HCT116 (cell line): ENCODE measurements around the gene ZDHHC14. TPM values are rescaled to one million over a fixed set of nuclear protein-coding genes. Genes with fewer than 3 reads are reported as not detected.

Experiments
- ATAC-seq: fragments of 200-7000 bp; cut with Tn5 transposase; 2 replicates; pipeline ENCODE4 v1.9.1; 2020; ENCODE audit warnings: mild to moderate bottlenecking, moderate library complexity
- BruUV-seq: library from RNA; stranded (reverse); fragments of 400-500 nt; replicated peaks from 2 replicates; lab custom pipeline; 2021; lab: Mats Ljungman, UMichigan
- CTCF ChIA-PET: fragments of 300-600 bp; sonication (Branson Sonifier 250); formaldehyde crosslinking; loops from one replicate; lab custom pipeline; 2021; ENCODE audit warnings: antibody characterized with exemption; lab: Charles Lee
- POLR2A ChIA-PET: fragments of 300-600, 350-600 bp; sonication (Branson Sonifier 250); formaldehyde crosslinking; loops from one replicate; lab custom pipeline; 2021; ENCODE audit warnings: antibody characterized with exemption; lab: Charles Lee
- RAD21 ChIA-PET, 2 experiments: fragments of 300-600 bp; sonication (Branson Sonifier 250); formaldehyde crosslinking; loops; one replicate each; lab custom pipeline; 2023; ENCODE audit warnings: low total read pairs in 2 of 2; ENCODE audit not compliant: uncharacterized antibody in 2 of 2, unreplicated experiment in 2 of 2, low non-redundant PET in 1 of 2; lab: Charles Lee
- DNase-seq: peaks from one replicate; pipeline ENCODE4 v3.0.0-alpha.2; 2010; ENCODE audit warnings: low read depth, low spot score
- H2AFZ ChIP-seq: fragments of 200-600 bp; shearing (Covaris generic), sonication (generic); 2 replicates; pipeline ENCODE4 v1.6.1; 2017; ENCODE audit warnings: low read depth, mixed run types, mixed read lengths, antibody characterized with exemption, low read length; ENCODE audit not compliant: poor library complexity, severe bottlenecking
- H3K27ac ChIP-seq: 2 replicates; pipeline ENCODE4 v1.5.1; 2012; ENCODE audit warnings: low read depth, low read length
- H3K27me3 ChIP-seq: fragments of 200-600 bp; sonication (generic); 2 replicates; pipeline ENCODE4 v1.6.1; 2016; ENCODE audit warnings: mixed run types, low read length, mixed read lengths; ENCODE audit not compliant: insufficient read depth
- H3K36me3 ChIP-seq, 2 experiments: fragments of 200-500 bp in 1 of 2; fragments of 200-600 bp in 1 of 2; sonication (Bioruptor generic) in 1 of 2; sonication (generic) in 1 of 2; 2 replicates each; pipeline versions ENCODE4 v1.5.1 to v1.6.1; 2014 to 2016; ENCODE audit warnings: low read length in 2 of 2, inconsistent platforms in 1 of 2, mixed read lengths in 1 of 2, mixed run types in 1 of 2; ENCODE audit not compliant: insufficient read depth in 2 of 2, control insufficient read depth in 1 of 2
- H3K4me1 ChIP-seq, 2 experiments: fragments of 200-600 bp in 1 of 2; sonication (generic) in 1 of 2; 2 replicates each; pipeline versions ENCODE4 v1.5.1 to v1.6.1; 2012 to 2017; ENCODE audit warnings: low read length in 2 of 2, inconsistent platforms in 1 of 2, mild to moderate bottlenecking in 1 of 2, mixed read lengths in 1 of 2, mixed run types in 1 of 2, moderate library complexity in 1 of 2; ENCODE audit not compliant: insufficient read depth in 2 of 2, control insufficient read depth in 1 of 2
- H3K4me2 ChIP-seq: fragments of 200-600 bp; sonication (generic); 2 replicates; pipeline ENCODE4 v1.6.1; 2017; ENCODE audit warnings: mixed run types, low read length, mixed read lengths
- H3K4me3 ChIP-seq, 2 experiments: fragments of 200-600 bp in 1 of 2; sonication (generic) in 1 of 2; replicated peaks in 1 of 2; 2 replicates each; pipeline ENCODE4 v1.5.1; 2011 to 2016; ENCODE audit warnings: low read length in 2 of 2, control low read depth in 1 of 2, low read depth in 1 of 2, mild to moderate bottlenecking in 1 of 2, mixed read lengths in 1 of 2, mixed run types in 1 of 2
- H3K79me2 ChIP-seq: fragments of 200-600 bp; sonication (generic); 2 replicates; pipeline ENCODE4 v1.6.1; 2017; ENCODE audit warnings: mild to moderate bottlenecking, mixed run types, low read length, moderate library complexity, mixed read lengths; ENCODE audit not compliant: insufficient read depth
- H3K9ac ChIP-seq: fragments of 200-600 bp; sonication (generic); 2 replicates; pipeline ENCODE4 v1.6.1; 2016; ENCODE audit warnings: low read length, mixed read lengths
- H3K9me2 ChIP-seq: fragments of 200-600 bp; sonication (generic), shearing (Covaris generic); 2 replicates; pipeline ENCODE4 v1.6.1; 2017; ENCODE audit warnings: mixed run types, mild to moderate bottlenecking, moderate library complexity; ENCODE audit not compliant: insufficient read depth
- H3K9me3 ChIP-seq, 2 experiments: fragments of 200-500 bp in 1 of 2; fragments of 200-600 bp in 1 of 2; sonication (Bioruptor generic) in 1 of 2; sonication (generic) in 1 of 2; 2 replicates each; pipeline ENCODE4 v1.6.1; 2014 to 2017; ENCODE audit warnings: low read length in 2 of 2, mixed read lengths in 2 of 2, inconsistent platforms in 1 of 2, low read depth in 1 of 2, mild to moderate bottlenecking in 1 of 2, mixed run types in 1 of 2, moderate library complexity in 1 of 2; ENCODE audit not compliant: control insufficient read depth in 1 of 2, insufficient read depth in 1 of 2
- H4K20me1 ChIP-seq: fragments of 200-600 bp; sonication (generic), shearing (Covaris generic); 2 replicates; pipeline ENCODE4 v1.6.1; 2017; ENCODE audit warnings: mixed run types, mild to moderate bottlenecking, moderate library complexity; ENCODE audit not compliant: insufficient read depth
- EGR1 ChIP-seq: IDR thresholded peaks from 2 replicates; pipeline ENCODE4 v1.6.1; 2012; ENCODE audit warnings: low read depth
- ELF1 ChIP-seq: IDR thresholded peaks from 2 replicates; pipeline ENCODE4 v1.6.1; 2012; ENCODE audit warnings: low read depth, borderline replicate concordance
- EZH2 ChIP-seq: fragments of 200-600 bp; sonication (generic); IDR thresholded peaks from 2 replicates; pipeline ENCODE4 v1.6.1; 2017; ENCODE audit warnings: antibody characterized with exemption, mixed run types
- EZH2phosphoT487 ChIP-seq: fragments of 200-600 bp; IDR thresholded peaks from 2 replicates; pipeline ENCODE4 v1.6.1; 2018; ENCODE audit warnings: antibody characterized with exemption, borderline replicate concordance
- FOSL1 ChIP-seq: IDR thresholded peaks from 2 replicates; pipeline ENCODE4 v1.6.1; 2012; ENCODE audit warnings: low read depth
- JUND ChIP-seq: IDR thresholded peaks from 2 replicates; pipeline ENCODE4 v1.6.1; 2012
- POLR2AphosphoS5 ChIP-seq: IDR thresholded peaks from 2 replicates; pipeline ENCODE4 v1.6.1; 2011; ENCODE audit warnings: mild to moderate bottlenecking, low read depth, low read length, moderate library complexity
- SIN3A ChIP-seq: IDR thresholded peaks from 2 replicates; pipeline ENCODE4 v1.6.1; 2012; ENCODE audit warnings: low read depth
- SP1 ChIP-seq: IDR thresholded peaks from 2 replicates; pipeline ENCODE4 v1.6.1; 2012; ENCODE audit warnings: low read depth
- SRF ChIP-seq: IDR thresholded peaks from 2 replicates; pipeline ENCODE4 v1.6.1; 2012; ENCODE audit warnings: low read depth
- TCF7L2 ChIP-seq: IDR thresholded peaks from 2 replicates; pipeline ENCODE4 v1.7.0; 2011; ENCODE audit warnings: borderline replicate concordance, inconsistent platforms; ENCODE audit not compliant: insufficient read depth, insufficient read length; ENCODE audit errors: extremely low read depth
- YY1 ChIP-seq: IDR thresholded peaks from 2 replicates; pipeline ENCODE4 v1.6.1; 2011; ENCODE audit warnings: low read length, low read depth, moderate library complexity, mild to moderate bottlenecking; ENCODE audit not compliant: insufficient replicate concordance; ENCODE audit errors: extremely low read depth
- intact Hi-C: fragments of 100-400 bp; cut with micrococcal nuclease; formaldehyde crosslinking; loops from 2 replicates; pipeline ENCODE4 v1.10.0; 2022
- total RNA-seq: library from RNA; stranded (reverse); gene quantifications from one replicate; pipeline ENCODE4 v1.2.1, GENCODE V29; 2021; ENCODE audit not compliant: unreplicated experiment
- TF ChIP-seq, protein P1 (sequence below): IDR thresholded peaks from 2 replicates; pipeline ENCODE4 v1.6.1; 2012
- TF ChIP-seq, protein P2 (sequence below): IDR thresholded peaks from 2 replicates; pipeline ENCODE4 v1.6.1; 2012; ENCODE audit warnings: low read depth
- TF ChIP-seq, protein P3 (sequence below): IDR thresholded peaks from 2 replicates; pipeline ENCODE4 v1.6.1; 2012
- TF ChIP-seq, protein P4 (sequence below): IDR thresholded peaks from 2 replicates; pipeline ENCODE4 v1.6.1; 2011; ENCODE audit warnings: mild to moderate bottlenecking, low read length, moderate library complexity; ENCODE audit not compliant: insufficient replicate concordance; ENCODE audit errors: extremely low read depth
- TF ChIP-seq, protein P5 (sequence below), 3 experiments: fragments of 200-600 bp in 1 of 3; sonication (generic) in 1 of 3; IDR thresholded peaks in 2 of 3; conservative IDR thresholded peaks in 1 of 3; 2 replicates each; pipeline ENCODE4 v1.5.1; 2012 to 2017; ENCODE audit warnings: low read depth in 2 of 3, low read length in 2 of 3, antibody characterized with exemption in 1 of 3, borderline replicate concordance in 1 of 3, control low read depth in 1 of 3, mild to moderate bottlenecking in 1 of 3, mixed read lengths in 1 of 3, mixed run types in 1 of 3, moderate library complexity in 1 of 3; ENCODE audit not compliant: insufficient read depth in 1 of 3

The ZDHHC14 gene
- total RNA-seq, 1 experiment from 2014 or later = 5.3 TPM

DNA sequence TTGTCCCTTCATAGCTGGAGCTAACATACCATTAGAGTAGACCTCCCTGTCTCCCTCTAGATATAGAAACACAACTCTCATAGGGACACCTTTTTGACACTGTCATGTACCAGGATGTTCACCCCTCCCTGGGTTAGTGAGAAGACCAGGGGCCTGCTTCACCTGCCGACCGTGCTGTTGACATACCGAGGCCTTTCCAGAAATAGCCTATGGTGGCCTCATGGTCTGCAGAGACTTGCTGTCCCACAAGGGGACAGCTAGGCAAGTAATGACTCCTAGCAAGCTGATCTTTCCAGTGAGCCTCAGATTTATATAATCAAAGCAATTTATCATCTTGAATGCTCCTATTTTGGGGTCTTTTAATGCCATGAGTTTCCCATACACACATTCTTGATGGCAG lies 15.0 kb downstream of the ZDHHC14 start (continued):
- TF ChIP-seq, protein P1, sequence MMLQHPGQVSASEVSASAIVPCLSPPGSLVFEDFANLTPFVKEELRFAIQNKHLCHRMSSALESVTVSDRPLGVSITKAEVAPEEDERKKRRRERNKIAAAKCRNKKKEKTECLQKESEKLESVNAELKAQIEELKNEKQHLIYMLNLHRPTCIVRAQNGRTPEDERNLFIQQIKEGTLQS = no peak
- TF ChIP-seq SRF = no peak
- TF ChIP-seq YY1 = no peak

DNA sequence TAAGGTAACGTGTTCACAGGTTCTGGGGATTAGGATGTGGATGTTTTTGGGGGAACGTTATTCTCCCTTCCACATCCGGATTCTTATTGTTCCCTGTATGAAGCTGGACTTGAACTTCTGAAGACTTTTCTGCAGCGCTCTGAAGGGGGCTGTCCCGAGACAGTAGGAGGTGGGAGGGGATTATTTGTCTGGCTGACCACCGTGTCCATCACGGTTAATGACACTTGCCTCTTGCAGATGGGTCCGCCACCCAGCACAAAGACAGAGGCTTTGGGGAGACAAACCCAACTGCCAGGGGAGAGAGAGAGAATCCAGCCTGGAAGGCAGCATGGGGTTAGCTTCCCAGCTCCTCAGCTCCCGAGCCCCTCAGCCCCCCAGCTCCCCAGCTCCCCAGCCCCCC lies 16.7 kb downstream of the ZDHHC14 start:
- ChIA-PET RAD21 (no interaction called here), CTCF (no interaction called here), POLR2A (no interaction called here)
- Histone ChIP-seq H3K4me1 (no peaks in the 10 kb centered on the region), H3K27me3 (no peaks in the 10 kb centered on the region), H3K9me2 (no peaks in the 10 kb centered on the region), H3K9ac (no peak overlapping the region), H2AFZ (no peak overlapping the region), H4K20me1 (no peaks in the 10 kb centered on the region), H3K36me3 (no peaks in the 10 kb centered on the region), H3K9me3 (no peaks in the 10 kb centered on the region), H3K79me2 (no peaks in the 10 kb centered on the region), H3K27ac (no peak overlapping the region), H3K4me2 (no peak overlapping the region), H3K4me3 (no peak overlapping the region)
- no peak for ATAC-seq
- no peak for DNase-seq
- intact Hi-C loops = no loop called here
- no TSS peak for BruUV-seq
- TF ChIP-seq FOSL1 (no peak), SP1 (no peak), SIN3A (no peak), YY1 (no peak), EGR1 (no peak), POLR2AphosphoS5 (no peak), TCF7L2 (no peak), SRF (no peak), EZH2phosphoT487 (no peak), ELF1 (no peak), JUND (no peak), EZH2 (no peak)
- TF ChIP-seq, protein P1 = no peak
- TF ChIP-seq, protein P2, sequence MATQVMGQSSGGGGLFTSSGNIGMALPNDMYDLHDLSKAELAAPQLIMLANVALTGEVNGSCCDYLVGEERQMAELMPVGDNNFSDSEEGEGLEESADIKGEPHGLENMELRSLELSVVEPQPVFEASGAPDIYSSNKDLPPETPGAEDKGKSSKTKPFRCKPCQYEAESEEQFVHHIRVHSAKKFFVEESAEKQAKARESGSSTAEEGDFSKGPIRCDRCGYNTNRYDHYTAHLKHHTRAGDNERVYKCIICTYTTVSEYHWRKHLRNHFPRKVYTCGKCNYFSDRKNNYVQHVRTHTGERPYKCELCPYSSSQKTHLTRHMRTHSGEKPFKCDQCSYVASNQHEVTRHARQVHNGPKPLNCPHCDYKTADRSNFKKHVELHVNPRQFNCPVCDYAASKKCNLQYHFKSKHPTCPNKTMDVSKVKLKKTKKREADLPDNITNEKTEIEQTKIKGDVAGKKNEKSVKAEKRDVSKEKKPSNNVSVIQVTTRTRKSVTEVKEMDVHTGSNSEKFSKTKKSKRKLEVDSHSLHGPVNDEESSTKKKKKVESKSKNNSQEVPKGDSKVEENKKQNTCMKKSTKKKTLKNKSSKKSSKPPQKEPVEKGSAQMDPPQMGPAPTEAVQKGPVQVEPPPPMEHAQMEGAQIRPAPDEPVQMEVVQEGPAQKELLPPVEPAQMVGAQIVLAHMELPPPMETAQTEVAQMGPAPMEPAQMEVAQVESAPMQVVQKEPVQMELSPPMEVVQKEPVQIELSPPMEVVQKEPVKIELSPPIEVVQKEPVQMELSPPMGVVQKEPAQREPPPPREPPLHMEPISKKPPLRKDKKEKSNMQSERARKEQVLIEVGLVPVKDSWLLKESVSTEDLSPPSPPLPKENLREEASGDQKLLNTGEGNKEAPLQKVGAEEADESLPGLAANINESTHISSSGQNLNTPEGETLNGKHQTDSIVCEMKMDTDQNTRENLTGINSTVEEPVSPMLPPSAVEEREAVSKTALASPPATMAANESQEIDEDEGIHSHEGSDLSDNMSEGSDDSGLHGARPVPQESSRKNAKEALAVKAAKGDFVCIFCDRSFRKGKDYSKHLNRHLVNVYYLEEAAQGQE = no peak
- TF ChIP-seq, protein P3, sequence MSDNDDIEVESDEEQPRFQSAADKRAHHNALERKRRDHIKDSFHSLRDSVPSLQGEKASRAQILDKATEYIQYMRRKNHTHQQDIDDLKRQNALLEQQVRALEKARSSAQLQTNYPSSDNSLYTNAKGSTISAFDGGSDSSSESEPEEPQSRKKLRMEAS = no peak
- TF ChIP-seq, protein P4, sequence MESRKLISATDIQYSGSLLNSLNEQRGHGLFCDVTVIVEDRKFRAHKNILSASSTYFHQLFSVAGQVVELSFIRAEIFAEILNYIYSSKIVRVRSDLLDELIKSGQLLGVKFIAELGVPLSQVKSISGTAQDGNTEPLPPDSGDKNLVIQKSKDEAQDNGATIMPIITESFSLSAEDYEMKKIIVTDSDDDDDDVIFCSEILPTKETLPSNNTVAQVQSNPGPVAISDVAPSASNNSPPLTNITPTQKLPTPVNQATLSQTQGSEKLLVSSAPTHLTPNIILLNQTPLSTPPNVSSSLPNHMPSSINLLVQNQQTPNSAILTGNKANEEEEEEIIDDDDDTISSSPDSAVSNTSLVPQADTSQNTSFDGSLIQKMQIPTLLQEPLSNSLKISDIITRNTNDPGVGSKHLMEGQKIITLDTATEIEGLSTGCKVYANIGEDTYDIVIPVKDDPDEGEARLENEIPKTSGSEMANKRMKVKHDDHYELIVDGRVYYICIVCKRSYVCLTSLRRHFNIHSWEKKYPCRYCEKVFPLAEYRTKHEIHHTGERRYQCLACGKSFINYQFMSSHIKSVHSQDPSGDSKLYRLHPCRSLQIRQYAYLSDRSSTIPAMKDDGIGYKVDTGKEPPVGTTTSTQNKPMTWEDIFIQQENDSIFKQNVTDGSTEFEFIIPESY = no peak
- TF ChIP-seq, protein P5, sequence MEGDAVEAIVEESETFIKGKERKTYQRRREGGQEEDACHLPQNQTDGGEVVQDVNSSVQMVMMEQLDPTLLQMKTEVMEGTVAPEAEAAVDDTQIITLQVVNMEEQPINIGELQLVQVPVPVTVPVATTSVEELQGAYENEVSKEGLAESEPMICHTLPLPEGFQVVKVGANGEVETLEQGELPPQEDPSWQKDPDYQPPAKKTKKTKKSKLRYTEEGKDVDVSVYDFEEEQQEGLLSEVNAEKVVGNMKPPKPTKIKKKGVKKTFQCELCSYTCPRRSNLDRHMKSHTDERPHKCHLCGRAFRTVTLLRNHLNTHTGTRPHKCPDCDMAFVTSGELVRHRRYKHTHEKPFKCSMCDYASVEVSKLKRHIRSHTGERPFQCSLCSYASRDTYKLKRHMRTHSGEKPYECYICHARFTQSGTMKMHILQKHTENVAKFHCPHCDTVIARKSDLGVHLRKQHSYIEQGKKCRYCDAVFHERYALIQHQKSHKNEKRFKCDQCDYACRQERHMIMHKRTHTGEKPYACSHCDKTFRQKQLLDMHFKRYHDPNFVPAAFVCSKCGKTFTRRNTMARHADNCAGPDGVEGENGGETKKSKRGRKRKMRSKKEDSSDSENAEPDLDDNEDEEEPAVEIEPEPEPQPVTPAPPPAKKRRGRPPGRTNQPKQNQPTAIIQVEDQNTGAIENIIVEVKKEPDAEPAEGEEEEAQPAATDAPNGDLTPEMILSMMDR (IDR thresholded peaks at IDR 0.05 in 2 of 3, conservative IDR thresholded peaks at IDR 0.05 in 1 of 3; ENCODE audit: borderline replicate concordance in 1 of 3, insufficient read depth in 1 of 3, low read depth in 2 of 3, low read length in 2 of 3) = no peak
